ENCODE measurements around the gene MARCKSL1. TPM values are rescaled to one million over a fixed set of nuclear protein-coding genes. Genes with fewer than 3 reads are reported as not detected.
"Not testable (repeated sequence)": the region's sequence is repeated elsewhere in the genome, so short reads cannot be mapped to it uniquely, and the experiment has no call there.

Gene MARCKSL1
- total RNA-seq (2014; rRNA removed; shearing (Covaris generic)), result 102 and 133 TPM in 2 replicates

DNA sequence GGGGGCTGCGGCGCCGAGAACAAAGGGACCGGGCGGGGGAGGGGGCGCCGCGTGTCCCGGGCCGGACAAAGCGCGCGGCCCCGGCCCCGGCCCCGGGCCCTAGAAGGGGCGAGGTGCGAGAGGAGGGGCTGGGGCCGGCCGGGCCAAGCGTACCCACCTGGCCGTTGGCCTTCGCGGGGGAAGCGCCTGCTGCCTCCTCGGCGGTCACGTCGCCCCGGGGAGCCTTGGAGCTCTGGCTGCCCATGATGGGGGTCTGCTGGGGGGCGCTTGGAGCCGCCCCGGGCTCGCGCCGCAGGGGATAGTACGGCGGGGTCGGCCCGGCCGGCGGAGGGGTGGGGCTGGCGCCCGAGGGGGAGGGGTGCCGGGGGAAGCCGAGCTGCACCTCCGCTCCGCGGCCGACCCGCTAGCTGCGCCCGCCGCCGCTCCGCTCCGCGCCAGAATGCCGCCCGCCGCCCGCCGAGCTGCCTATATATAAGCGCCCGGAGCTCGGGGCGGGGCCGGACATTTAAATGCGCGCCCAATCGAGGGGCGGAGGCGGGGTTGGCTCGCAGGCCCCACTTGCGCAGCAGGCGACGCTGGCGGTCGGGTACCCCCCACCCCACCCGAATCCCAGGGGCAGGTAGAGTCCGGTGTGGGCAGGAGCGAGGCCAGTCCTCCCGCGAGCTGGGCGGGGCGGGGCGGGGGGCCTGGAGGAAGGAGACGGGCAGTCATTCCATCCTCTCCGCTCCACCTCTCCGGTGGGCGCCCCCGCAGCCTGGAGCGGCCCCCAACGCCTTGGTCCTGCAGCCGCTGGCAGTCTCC, at the start of gene MARCKSL1:
Gene MARCKSL1 (minus strand): TSS at position 444 of the 801 bp plus-strand sequence. CDS start 200 bp downstream, at position 244.
- no peak for DNase-seq (ENCODE audit: low spot score)

GRCh38 chr1:32380057-32380456, 44.0 kb upstream of the MARCKSL1 start:
- no peak for DNase-seq (ENCODE audit: low spot score)

- DNase-seq (ENCODE audit: low spot score), result no peak
These were observed 41.6 kb upstream of the MARCKSL1 start for GRCh38 chr1:32377541-32378220.

DNA sequence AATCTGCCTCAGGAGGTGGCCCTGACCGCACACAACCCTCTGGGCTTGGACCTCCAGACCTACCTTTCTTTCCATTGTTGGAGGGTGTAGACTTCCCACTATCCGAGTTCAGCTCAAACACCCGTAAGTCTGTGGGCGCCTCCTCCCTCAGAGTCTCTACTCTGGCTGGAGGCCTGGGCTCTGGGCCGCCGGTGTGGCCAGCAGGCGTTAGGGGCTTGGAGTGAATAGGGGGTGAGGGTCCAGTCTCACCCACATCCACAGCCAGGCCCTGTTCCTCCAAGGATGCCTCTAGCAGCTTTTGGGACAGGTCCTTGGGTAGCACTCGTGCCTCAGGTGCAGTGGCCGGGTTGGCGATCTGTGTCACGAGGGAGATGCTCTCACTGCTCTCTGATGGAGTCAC, 40.2 kb upstream of the MARCKSL1 start:
- no peak for DNase-seq (ENCODE audit: low spot score)

GRCh38 chr1:32373996-32374592, 38.1 kb upstream of the MARCKSL1 start:
- no peak for DNase-seq (ENCODE audit: low spot score)

GRCh38 chr1:32372149-32372756, 36.2 kb upstream of the MARCKSL1 start:
- DNase-seq (ENCODE audit: low spot score), result no peak

DNA sequence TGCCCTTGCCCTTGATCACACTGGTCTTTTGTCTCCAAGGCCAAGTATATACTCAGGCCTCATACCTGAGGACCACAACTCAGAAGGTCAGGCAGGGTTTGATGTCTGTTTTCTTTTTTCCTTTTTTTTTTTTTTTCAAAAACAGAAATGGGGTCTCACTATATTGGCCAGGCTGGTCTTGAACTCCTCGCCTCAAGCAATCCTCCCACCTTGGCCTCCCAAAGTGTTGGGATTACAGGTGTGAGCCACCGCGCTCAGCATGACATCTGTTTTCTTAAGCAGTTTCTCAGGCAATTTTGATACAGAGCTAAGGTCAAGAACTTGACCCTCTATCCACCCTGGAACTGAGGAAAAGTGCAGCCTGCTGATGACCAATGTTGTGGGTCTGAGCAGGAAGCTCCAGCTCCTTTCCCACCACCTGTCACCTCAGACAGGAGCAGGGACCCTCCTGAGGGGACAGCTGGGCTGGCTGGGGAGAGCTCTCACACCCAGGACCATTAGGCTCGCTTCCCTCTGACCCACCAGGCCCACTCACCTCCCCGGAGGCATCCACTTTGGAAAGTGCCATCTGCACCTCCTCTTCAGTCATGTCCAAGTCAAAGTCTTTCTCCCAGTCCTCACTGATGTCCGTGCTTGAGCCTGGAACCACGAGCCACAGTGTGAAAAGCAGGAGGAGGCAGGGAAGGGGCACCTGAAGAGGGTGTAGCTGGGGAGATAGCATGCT, 32.0 kb upstream of the MARCKSL1 start:
- no peak for DNase-seq (ENCODE audit: low spot score)

- no peak for DNase-seq (ENCODE audit: low spot score)
These were observed 29.4 kb upstream of the MARCKSL1 start for GRCh38 chr1:32365445-32365844.

GRCh38 chr1:32364836-32365235, 28.8 kb upstream of the MARCKSL1 start:
- DNase-seq (ENCODE audit: low spot score), result no peak

GRCh38 chr1:32363713-32364112, 27.7 kb upstream of the MARCKSL1 start:
- DNase-seq (ENCODE audit: low spot score), result no peak

GRCh38 chr1:32362474-32363313, 26.7 kb upstream of the MARCKSL1 start, which contains the start of the genes FAM229A and TSSK3:
FAM229A (minus strand) TSS chr1:32362485; CDS start chr1:32362091, 394 bp downstream.
TSSK3 (plus strand) TSS chr1:32362539; CDS start chr1:32362702, 163 bp downstream.
- no peak for DNase-seq (ENCODE audit: low spot score)

DNA sequence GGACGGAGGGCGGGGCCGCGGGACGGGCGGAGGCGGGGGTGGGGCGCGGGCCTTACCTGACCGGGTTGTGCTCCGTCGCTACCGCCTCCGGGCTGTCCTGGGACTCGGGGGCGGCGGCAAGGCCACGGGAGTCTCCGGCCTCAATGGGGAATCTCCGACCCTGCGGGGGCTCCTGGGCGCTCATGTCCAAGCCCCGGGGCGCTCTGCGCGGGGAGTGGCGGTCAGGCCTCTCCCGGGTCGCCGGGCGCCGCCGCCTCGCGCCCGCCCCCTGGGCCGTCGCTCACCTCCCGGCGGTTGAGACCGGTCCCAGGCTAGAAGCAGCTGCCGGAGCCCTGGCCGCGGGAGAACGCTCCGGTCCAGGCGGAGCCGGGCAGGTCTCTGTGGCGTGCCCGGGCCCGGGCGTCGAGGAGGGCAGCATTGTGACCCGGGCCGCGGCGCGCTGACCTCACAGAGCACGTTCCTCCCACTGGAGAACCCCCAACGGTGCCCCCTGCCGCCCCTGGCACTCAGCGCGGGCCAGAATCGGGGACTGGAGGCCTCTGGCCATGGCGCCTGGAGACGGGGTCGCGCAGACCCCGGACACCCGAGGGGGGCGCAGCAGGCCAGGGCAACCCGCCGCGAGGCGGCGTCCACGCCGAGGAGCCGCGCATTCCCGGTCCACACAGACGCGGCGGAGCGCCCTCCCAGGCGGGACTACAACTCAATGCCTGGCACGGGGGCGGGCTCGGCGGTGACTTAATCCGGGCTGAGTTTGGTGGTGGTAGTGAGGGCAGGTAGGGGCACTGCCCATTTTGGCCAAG, 25.8 kb upstream of the MARCKSL1 start:
- DNase-seq (ENCODE audit: low spot score), result no peak

GRCh38 chr1:32361308-32361673, 25.3 kb upstream of the MARCKSL1 start:
- no peak for DNase-seq (ENCODE audit: low spot score)

DNA sequence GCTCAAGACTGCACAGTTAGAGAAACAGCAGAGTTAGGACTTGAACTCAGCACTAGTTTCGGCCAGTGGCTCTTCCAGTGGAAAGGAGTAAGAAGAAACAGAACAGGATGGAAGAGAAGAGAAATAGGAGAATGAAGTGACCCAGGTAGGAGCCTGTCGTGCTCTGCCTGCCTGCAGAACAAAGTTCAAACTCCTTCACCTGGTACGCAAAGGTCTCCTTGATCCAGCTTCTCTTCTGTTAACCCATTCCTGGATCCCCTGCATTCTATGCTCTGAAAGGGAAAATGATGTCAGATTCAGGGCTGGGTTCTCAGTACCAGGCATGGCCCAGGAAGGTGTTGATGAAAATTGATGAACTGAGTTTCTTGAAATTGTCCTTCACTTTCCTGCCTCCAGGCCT, 22.4 kb upstream of the MARCKSL1 start:
- no peak for DNase-seq (ENCODE audit: low spot score)

DNA sequence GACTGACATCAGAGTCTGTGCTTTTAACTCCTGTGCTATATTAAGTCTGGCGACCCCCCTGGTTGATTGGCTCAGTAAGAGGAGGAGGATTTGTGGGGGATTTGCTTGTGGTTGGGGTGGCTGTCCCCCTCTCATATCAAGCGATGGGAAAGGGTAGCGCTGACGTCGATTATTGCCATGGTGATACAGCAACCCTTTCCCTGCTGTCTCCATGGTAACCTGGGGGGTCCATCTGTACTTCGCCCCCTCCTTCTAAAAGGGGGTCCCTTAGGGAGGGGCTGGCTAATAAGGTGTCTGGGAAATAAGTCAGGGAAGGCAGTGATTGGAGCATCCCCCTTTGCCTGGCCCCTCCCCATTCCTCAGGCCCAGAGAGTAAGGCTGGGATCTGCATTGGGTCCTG, 21.6 kb upstream of the MARCKSL1 start:
- no peak for DNase-seq (ENCODE audit: low spot score)

- no peak for DNase-seq (ENCODE audit: low spot score)
These were observed 20.4 kb upstream of the MARCKSL1 start for GRCh38 chr1:32356478-32356877.

GRCh38 chr1:32355778-32356177, 19.7 kb upstream of the MARCKSL1 start:
- not testable (repeated sequence) for DNase-seq (ENCODE audit: low spot score)

- no peak for DNase-seq (ENCODE audit: low spot score)
These were observed 18.0 kb upstream of the MARCKSL1 start for GRCh38 chr1:32353886-32354570.

- DNase-seq (ENCODE audit: low spot score), result no peak
These were observed 17.4 kb upstream of the MARCKSL1 start for GRCh38 chr1:32353431-32353830.

Data from H4 (cell line).